ENCODE measurements around the gene HRAS. TPM values are rescaled to one million over a fixed set of nuclear protein-coding genes. Genes with fewer than 3 reads are reported as not detected.

Gene HRAS
- total RNA-seq, 1 donor from 2014 or later = 27.0 TPM

DNA sequence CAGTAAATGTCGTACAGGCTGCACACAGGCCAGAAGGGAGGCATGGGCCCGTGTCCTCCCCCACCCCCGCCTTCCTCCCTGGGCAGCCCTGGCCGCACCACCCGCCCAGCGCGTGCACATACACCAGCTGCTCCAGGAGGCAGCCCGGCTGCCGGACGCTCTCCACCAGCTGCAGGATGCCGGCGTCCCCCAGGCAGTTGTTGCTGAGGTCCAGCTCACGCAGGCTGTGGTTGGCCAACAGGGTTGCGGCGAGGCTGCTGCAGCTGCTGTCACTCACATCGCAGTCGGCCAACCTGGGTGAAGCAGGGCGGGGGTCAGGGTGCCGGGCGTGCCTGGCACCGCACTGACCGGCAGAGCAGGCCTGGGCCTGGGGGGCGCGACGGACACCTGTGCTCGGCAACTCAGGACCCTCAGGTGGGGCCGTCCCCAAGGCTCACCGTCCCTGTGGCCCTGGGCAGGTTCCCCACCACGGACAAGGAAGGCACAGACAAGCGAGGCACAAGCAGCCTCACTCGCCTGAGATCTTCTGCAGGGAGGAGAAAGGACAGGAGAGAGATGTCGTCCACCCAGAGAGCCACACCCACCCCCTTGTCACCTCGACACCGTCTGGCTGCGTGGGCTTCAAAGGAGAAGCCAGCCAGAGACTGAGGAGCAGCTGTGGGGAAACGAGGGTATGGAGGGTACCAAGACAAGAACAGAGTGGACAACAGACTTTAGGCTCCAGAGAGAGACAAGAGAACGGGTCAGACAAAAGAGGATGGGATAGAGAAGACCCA, 40.4 kb downstream of the HRAS start:
- DNase-seq = peak; percentile 74

DNA sequence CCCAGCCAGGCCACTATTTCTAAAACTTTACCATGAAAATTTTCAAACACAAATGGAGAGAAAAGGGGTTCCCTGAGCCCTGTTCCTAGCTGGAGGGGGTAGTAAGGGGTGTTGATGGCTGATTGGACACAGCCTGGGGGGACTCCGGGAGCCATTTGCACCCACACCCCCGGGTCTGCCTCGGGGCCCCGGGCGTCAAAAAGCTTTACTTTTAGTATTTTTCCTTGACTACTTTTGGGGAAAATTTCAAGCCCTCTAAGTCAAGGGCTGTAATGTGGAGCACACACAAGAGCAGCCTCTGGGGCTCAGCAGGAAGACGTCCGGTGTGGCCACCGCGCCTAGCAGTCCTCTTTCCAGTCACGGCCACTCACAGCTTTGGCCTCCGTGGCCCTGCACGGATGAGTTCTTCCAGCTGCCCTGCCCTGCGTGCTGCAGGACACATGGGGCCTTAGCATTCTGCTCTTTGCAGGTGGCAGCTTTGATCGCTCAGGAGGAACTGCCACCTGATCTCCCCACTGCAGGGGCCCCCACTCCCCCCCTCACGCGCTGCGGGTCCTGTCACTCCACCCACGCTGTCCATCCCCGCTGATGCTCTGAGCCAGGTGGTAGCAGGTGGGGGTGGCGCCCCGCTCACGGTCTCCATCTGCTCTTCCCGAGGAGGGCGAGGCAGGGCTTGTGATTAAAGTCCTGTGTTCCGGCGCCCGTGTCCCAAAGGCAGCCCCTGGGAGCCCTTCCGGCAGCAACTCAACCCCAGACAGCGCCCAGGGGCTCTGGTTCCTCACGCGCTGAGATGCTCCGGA, 42.7 kb downstream of the HRAS start:
- no peak for DNase-seq

DNA sequence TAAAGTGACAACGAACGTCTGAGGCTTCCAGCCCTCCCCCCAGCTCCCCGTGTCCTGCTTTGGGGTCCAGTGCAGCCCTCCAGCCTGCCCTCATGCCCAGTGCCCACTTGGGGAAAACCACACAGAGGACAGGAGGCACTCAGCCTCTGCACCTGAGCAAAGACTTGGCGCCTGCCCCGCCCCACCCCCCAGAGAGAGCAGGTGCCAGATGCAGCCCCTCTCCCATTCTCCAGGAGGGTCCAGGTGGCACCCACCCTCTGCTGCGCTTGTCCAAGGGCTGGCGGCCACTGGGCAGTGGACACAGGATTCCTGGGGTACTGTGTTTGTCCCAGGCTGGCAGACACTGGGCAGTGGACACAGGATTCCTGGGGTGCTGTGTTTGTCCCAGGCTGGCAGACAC, 44.0 kb downstream of the HRAS start:
- DNase-seq = no peak

DNA sequence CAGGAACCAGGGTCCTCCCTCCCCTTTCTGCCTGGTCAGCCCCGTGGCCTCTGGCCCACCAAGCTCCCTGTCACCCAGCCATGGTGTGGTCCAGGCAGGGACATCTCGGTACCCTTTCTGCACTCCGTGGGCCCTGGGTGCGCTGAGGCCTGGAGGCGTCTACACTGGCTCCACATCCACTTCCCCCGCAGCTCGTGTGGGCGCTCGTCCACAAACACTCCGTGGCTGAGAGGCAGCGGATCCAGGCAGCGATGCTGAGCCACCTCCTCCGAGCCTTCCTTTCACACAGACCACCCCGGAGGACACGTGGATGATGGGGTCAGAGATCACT, 44.5 kb downstream of the HRAS start:
- DNase-seq = no peak

DNA sequence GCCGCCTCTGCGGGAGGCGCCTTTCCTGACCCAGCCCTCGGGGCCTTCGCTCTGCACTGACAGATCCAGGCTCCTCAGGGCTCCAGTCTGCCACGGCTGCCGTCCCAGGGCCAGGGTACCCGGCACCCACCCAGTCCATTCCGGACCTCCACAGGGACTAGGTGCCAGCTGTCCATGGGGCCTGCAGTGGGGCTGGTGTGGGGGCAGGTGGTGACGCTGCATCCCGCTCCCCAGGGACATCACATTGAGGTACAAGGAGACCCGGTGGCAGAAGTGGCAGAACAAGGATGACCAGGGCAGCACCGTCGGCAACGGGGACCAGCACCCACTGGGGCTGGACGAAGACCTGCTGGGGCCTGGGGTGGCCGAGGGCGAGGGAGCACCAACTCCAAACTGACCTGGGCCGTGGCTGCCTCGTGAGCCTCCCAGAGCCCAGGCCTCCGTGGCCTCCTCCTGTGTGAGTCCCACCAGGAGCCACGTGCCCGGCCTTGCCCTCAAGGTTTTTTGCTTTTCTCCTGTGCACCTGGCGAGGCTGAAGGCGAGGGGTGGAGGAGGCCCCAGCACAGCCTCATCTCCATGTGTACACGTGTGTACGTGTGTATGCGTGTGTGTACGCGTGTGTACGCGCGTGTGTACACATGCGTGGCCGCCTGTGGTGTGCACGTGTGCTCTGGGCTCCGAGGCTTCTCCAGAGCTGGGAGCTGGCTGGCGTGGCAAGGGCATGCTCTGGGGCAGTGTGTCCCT, 45.0 kb downstream of the HRAS start:
- no peak for DNase-seq

DNA sequence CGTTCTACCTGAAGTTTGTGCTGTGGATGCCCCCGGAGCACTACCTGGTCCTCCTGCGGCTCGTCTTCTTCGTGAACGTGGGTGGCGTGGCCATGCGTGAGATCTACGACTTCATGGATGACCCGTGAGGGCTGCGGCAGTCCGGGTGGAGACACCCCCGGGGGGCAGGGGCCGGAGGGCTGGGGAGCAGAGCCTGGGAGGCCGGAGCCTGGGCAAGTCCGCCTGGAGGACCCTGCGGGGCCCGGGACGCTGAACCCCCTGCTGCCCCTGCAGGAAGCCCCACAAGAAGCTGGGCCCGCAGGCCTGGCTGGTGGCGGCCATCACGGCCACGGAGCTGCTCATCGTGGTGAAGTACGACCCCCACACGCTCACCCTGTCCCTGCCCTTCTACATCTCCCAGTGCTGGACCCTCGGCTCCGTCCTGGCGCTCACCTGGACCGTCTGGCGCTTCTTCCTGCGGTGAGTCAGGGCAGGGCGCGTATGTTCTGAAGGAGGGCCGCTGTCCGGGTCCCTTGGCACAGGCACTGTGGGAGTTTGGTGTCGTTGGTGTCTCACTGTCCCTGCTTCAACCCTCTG, 45.7 kb downstream of the HRAS start:
- no peak for DNase-seq

DNA sequence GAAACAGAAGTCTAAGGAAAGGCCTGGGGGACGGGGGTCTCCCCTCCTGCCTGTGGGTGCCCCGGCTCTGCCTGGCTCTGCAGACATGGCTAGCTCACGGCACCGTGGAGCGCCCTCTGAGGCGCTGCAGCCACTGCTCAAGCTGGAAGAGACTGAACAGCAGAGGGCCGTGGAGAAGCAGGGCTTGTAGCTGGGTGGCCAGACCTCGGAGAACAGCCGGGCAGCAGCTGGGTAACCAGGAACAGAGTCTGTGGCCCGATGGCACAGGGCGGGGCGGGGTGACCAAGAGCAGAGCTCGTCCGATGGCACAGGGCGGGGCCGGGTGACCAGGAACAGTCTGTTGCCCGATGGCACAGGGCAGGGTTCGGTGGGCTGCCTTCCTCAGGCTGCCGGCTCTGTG, 46.4 kb downstream of the HRAS start:
- no peak for DNase-seq

DNA sequence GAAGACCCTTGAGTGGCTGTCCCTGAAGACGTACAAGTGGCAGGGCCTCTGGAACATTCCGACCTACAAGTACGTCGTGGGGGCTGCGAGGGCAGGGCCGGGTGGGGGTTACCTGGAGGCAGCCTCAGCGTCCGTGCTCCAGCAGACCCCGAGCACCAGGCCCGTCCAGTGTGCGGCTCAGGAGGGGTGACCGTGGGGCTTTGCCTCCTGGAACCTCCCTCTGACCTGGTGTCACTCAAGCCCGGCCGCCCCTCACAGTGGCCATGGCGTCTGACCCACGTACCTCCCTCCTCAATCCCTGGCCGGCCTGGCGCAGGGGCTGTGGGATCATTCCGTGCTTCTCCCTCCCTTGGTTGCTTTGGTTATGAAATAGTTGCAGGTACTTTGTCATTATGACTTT, 46.8 kb downstream of the HRAS start:
- DNase-seq = no peak

DNA sequence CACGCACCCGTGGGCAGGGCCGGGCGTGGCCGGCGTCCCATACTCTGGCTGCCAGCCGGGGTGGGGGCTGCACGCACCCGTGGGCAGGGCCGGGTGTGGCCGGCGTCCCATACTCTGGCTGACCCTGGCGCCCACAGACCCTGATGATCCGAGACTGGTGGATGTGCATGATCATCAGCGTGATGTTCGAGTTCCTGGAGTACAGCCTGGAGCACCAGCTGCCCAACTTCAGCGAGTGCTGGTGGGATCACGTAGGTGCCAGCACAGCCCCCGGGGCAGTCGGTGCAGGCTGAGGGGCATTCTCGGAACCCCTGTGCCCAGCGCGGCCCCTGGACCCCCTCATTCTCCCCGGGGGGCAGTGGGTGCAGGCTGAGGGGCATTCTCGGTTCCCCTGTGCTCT, 47.3 kb downstream of the HRAS start:
- DNase-seq = no peak

DNA sequence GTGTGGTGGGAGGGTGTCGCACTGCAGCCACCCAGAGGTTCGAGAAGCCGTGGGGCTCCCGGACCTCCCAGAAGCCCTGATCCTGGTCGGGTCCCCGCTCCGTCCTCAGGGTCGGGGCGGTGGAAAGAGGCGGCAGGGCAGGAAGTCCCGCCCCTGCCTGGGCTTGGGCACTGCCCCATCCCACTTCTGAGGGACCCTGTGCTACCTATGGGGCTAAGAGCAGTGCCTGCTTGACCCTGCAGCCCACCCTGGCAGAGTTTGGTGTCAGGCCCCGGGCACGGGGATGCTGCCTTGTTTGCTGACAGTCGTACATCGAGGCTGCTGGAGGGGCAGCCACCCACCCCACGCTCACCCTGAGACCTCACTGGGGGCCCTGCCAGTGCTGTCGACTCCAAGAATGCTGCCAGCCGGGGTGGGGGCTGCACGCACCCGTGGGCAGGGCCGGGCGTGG, 47.8 kb downstream of the HRAS start:
- DNase-seq = no peak

DNA sequence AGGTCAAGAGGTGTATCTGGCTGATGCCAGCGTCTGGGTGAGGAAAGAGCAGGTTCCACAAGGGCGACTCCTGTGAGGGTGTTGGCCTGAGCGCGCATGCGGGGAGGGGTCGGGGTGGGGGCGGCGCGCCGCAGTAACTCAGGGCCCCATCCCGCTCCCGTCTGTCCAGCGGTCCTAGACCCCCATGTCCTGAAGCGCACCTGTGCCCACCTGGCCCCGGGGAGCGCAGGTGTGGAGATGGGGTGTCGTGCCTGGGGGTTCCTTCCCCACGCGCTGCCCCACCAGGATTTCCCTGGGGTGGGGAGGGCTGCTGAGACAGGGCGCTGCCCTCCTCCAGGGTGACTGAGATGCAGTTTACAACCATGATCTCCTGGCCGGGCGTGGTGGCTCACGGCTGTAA, 49.2 kb downstream of the HRAS start:
- no peak for DNase-seq

DNA sequence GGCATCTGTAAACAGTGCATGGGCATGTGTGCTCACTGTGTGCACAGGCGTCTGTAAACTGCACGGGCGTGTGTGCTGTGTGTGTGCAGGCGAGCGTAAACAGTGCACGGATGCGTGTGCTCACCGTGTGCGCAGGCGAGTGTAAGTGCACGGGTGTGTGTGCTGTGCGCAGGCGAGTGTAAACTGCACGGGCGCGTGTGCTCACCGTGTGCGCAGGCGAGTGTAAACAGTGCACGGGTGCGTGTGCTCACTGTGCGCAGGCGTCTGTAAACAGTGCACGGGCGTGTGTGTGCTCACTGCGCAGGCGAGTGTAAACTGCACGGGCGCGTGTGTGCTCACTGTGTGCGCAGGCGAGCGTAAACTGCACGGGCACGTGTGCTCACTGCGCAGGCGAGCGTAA, 50.8 kb downstream of the HRAS start:
- DNase-seq = no peak

Small RNAs within 50 kb of the gene (small RNA-seq; reads per million reads assigned to genes)
- 2.6 reads per million, percentile 86 among the genes with 10 or more reads in this experiment for gene MIR210

Other genes with a start within 250 kb of the HRAS start
- 1.4 TPM for gene PGGHG, start 246.4 kb downstream of the HRAS start, total RNA-seq
- not detected for gene IFITM5, start 236.1 kb downstream of the HRAS start, total RNA-seq
- 1.6 TPM for gene IFITM2, start 227.8 kb downstream of the HRAS start, total RNA-seq
- 6.9 TPM for gene IFITM1, start 221.5 kb downstream of the HRAS start, total RNA-seq
- gene IFITM3, start 214.7 kb downstream of the HRAS start, total RNA-seq = 5.5 TPM
- gene B4GALNT4, start 166.1 kb downstream of the HRAS start, total RNA-seq = 99.5 TPM
- gene PKP3, start 141.4 kb downstream of the HRAS start, total RNA-seq = under 0.01 TPM
- 14.8 TPM for gene SIGIRR, start 120.6 kb downstream of the HRAS start, total RNA-seq
- gene ANO9, start 93.6 kb downstream of the HRAS start, total RNA-seq = not detected
- 21.8 TPM for gene PTDSS2, start 85.3 kb downstream of the HRAS start, total RNA-seq
- 42.1 TPM for gene RNH1, start 28.3 kb downstream of the HRAS start, total RNA-seq
- 1.1 TPM for gene LRRC56, start 2.0 kb upstream of the HRAS start, total RNA-seq
- gene LMNTD2, start 25.2 kb upstream of the HRAS start, total RNA-seq = 0.16 TPM
- gene RASSF7, start 25.4 kb upstream of the HRAS start, total RNA-seq = 2.5 TPM
- gene PHRF1, start 40.9 kb upstream of the HRAS start, total RNA-seq = 27.3 TPM
- 7.6 TPM for gene IRF7, start 80.4 kb upstream of the HRAS start, total RNA-seq
- gene CDHR5, start 89.4 kb upstream of the HRAS start, total RNA-seq = not detected
- not detected for gene SCT, start 91.6 kb upstream of the HRAS start, total RNA-seq
- 0.16 TPM for gene DRD4, start 101.7 kb upstream of the HRAS start, total RNA-seq
- 50.7 TPM for gene DEAF1, start 159.6 kb upstream of the HRAS start, total RNA-seq
- 11.7 TPM for gene TMEM80, start 160.2 kb upstream of the HRAS start, total RNA-seq
- 1.4 TPM for gene EPS8L2, start 170.7 kb upstream of the HRAS start, total RNA-seq
- 61.0 TPM for gene TALDO1, start 211.9 kb upstream of the HRAS start, total RNA-seq
- 22.3 TPM for gene GATD1, start 241.9 kb upstream of the HRAS start, total RNA-seq

All from occipital lobe (tissue), 3 donors.